Ovary (tissue), 3 donors: ENCODE results near the gene SLC7A5.
"Not testable (repeated sequence)": the region's sequence is repeated elsewhere in the genome, so short reads cannot be mapped to it uniquely, and the experiment has no call there.

ENCODE experiments used
- CTCF ChIP-seq, 3 donors: fragments of 450-650 bp in 2 of 3; fragments of 200-600 bp in 1 of 3; IDR thresholded peaks; one replicate each; pipeline versions ENCODE4 v1.5.1 to v1.8.0; 2016 to 2022; ENCODE audit warnings: antibody characterized with exemption in 3 of 3, mild to moderate bottlenecking in 1 of 3
- EP300 ChIP-seq: sonication (generic); formaldehyde crosslinking; IDR thresholded peaks from one replicate; pipeline ENCODE4 v1.6.1; 2017; ENCODE audit warnings: antibody characterized with exemption
- POLR2A ChIP-seq: fragments of 450-650 bp; IDR thresholded peaks from one replicate; pipeline ENCODE4 v1.6.1; 2017; ENCODE audit warnings: antibody characterized with exemption, mild to moderate bottlenecking, moderate library complexity
- donor health status: DM: no; HTN: no; CAD: no.

- not testable (repeated sequence) for TF ChIP-seq POLR2A; CTCF (IDR thresholded peaks at IDR 0.05); EP300
Measured at GRCh38 chr16:87885371-87885967, 16.2 kb upstream of the SLC7A5 start.
